ENCODE measurements around the gene FGD6. TPM values are rescaled to one million over a fixed set of nuclear protein-coding genes. Genes with fewer than 3 reads are reported as not detected.
A peak's percentile ranks its signal among the peaks of the same experiment; 100 is the strongest.

Gene FGD6
- total and polyA plus RNA-seq, 2 of the 4 experiments (the other 2 are of a cell fraction): 2.6 to 9.5 TPM

GRCh38 chr12:95220190-95220589, 2.9 kb upstream of the FGD6 start:
- H3K36me3 ChIP-seq (ENCODE audit: control insufficient read depth, insufficient read depth, low read length): peaks cover 7% of the 10 kb centered on the region
- peaks cover 19% of the 10 kb centered on the region for H3K9me1 ChIP-seq (ENCODE audit: insufficient read depth, low read length)
- H2AK5ac ChIP-seq (ENCODE audit: low read depth, low read length): no peak overlapping the region; the same call in 1 of the 2 replicates
- H3K27ac ChIP-seq (ENCODE audit: insufficient read depth, low read length): no peak overlapping the region
- ChIA-PET CTCF (interaction anchor here (0.5 to 1.0 kb wide), 2 partner anchors 10 to 216 kb away, joined by 4 to 7 read pairs; no protein-coding TSS in a partner anchor), POLR2A (ENCODE audit: unreplicated experiment) (no interaction called here)
- peaks cover 8 to 58% of the 10 kb centered on the region in 2 experiments; a peak in 3 of 4 replicates for H3K79me1 ChIP-seq (ENCODE audit: low read depth in 1 of 2, low read length in 2 of 2)
- no peaks in the 10 kb centered on the region for H3K9me3 ChIP-seq (ENCODE audit: control insufficient read depth, insufficient read depth, low read length)
- ATAC-seq (ENCODE audit: low read depth) (no peak), DNase-seq (no peak)
- intact Hi-C loops (cut with micrococcal nuclease) (loop anchor here (5.0 kb wide), 1 partner anchor 42 kb away; no protein-coding TSS in a partner anchor), dilution Hi-C loops (cut with HindIII; ENCODE audit: low sequenced_read_pairs, unreplicated experiment) (no loop called here), in situ Hi-C loops (cut with MboI; ENCODE audit: low sequenced_read_pairs) (no loop called here)
- no peak overlapping the region for H2BK15ac ChIP-seq (ENCODE audit: low read depth, low read length)
- peaks cover 11% of the 10 kb centered on the region for H3K4me1 ChIP-seq (ENCODE audit: control insufficient read depth, insufficient read depth, low read length)
- no peak overlapping the region for H2BK120ac ChIP-seq (ENCODE audit: low read depth, low read length)
- no peaks in the 10 kb centered on the region for H3K27me3 ChIP-seq (ENCODE audit: control insufficient read depth, insufficient read depth, low read length)
- peaks cover 32% of the 10 kb centered on the region for H4K20me1 ChIP-seq (ENCODE audit: insufficient read depth, low read length)
- 100% methylated on average over 1 of the region's 4 CpGs; no CpG with 5 or more reads in 1 of the 2 experiments for WGBS, 2 experiments (ENCODE audit: extremely low coverage in 2 of 2, insufficient read length in 1 of 2)
- no peak overlapping the region for H3K4me3 ChIP-seq (ENCODE audit: insufficient read depth, low read depth, low read length)
- H2AK9ac ChIP-seq (replicated peaks; ENCODE audit: low read depth, low read length, poor library complexity): no peak overlapping the region
- H4K91ac ChIP-seq (ENCODE audit: insufficient read depth, low read depth, low read length): no peak overlapping the region
- no peak overlapping the region for H3K56ac ChIP-seq (ENCODE audit: extremely low read depth, insufficient read depth, low read length)
- TF ChIP-seq CEBPB (IDR thresholded peaks at IDR 0.05; ENCODE audit: low read depth, low read length) (no peak), SMC3 (IDR thresholded peaks at IDR 0.05; ENCODE audit: low read depth, low read length) (no peak), RAD21 (IDR thresholded peaks at IDR 0.05; ENCODE audit: low read length) (no peak), ELK1 (IDR thresholded peaks at IDR 0.05; ENCODE audit: borderline replicate concordance, low read depth, low read length) (no peak), POLR2A (IDR thresholded peaks at IDR 0.05; ENCODE audit: low read depth, low read length) (no peak)
- 0 out of 4 replicates have a peak overlapping the region, but pooled peaks of 1 of the 2 experiments have one; percentile 17 for H4K8ac ChIP-seq (ENCODE audit: low read depth in 2 of 2, low read length in 2 of 2)
- no peak overlapping the region for H3K9ac ChIP-seq (ENCODE audit: low read depth, low read length)
- H3K18ac ChIP-seq (ENCODE audit: low read depth, low read length): no peak overlapping the region
- H3K14ac ChIP-seq (replicated peaks; ENCODE audit: low read depth, low read length): 0 out of 2 replicates have a peak overlapping the region, but pooled peaks have one; percentile 26
- peak overlapping the region; percentile 36; the same call in 1 of the 2 replicates for H3K4me2 ChIP-seq (ENCODE audit: low read depth, low read length)
- H4K5ac ChIP-seq (ENCODE audit: low read depth, low read length): no peak overlapping the region
- no peak overlapping the region for H2BK5ac ChIP-seq (ENCODE audit: low read depth, low read length, poor library complexity, severe bottlenecking)
- H2BK20ac ChIP-seq (ENCODE audit: low read depth, low read length): no peak overlapping the region
- H3K23ac ChIP-seq (ENCODE audit: low read depth, low read length): peak overlapping the region; percentile 48; the same call in 1 of the 2 replicates
- BruUV-seq (replicated peaks): no TSS peak
- peak overlapping the region; percentile 43; the same call in 1 of the 2 replicates for H3K4ac ChIP-seq (ENCODE audit: low read depth, low read length)
- H2AFZ ChIP-seq (replicated peaks; ENCODE audit: low read length, poor library complexity): no peak overlapping the region

All from IMR-90 (cell line).